H1 (cell line): ENCODE data around the gene PDXDC1. TPM values are rescaled to one million over a fixed set of nuclear protein-coding genes. Genes with fewer than 3 reads are reported as not detected.
"Not testable (repeated sequence)": the region's sequence is repeated elsewhere in the genome, so short reads cannot be mapped to it uniquely, and the experiment has no call there.

Experiments used
- CTCF ChIA-PET: fragments of 300-600 bp; sonication (Branson Sonifier 250); formaldehyde crosslinking; loops from one replicate; lab custom pipeline; 2021; ENCODE audit not compliant: partially characterized antibody; lab: Charles Lee
- POLR2A ChIA-PET: fragments of 300-600 bp; sonication (Branson Sonifier 250); formaldehyde crosslinking; loops from one replicate; lab custom pipeline; 2021; ENCODE audit warnings: inconsistent platforms; ENCODE audit not compliant: partially characterized antibody; lab: Charles Lee
- DNase-seq, 2 experiments: peaks; one replicate each; pipeline versions ENCODE4 v3.0.0 to v3.0.0-alpha.2; 2010 to 2022; ENCODE audit warnings: low spot score in 2 of 2, low read depth in 1 of 2, mixed read lengths in 1 of 2
- FAIRE-seq: peaks from 2 replicates; lab custom pipeline; 2011; peaks lifted over from hg19 to GRCh38; lab: Jason Lieb, UNC
- H2AFZ ChIP-seq: 2 replicates; pipeline ENCODE4 v1.8.1; 2012; ENCODE audit warnings: low read length, inconsistent platforms
- H2AK5ac ChIP-seq: 2 replicates; pipeline ENCODE4 v1.6.1; 2013; ENCODE audit warnings: low read depth, low read length
- H2BK120ac ChIP-seq: replicated peaks from 2 replicates; pipeline ENCODE3; 2013; ENCODE audit warnings: low read depth, low read length, inconsistent platforms
- H2BK12ac ChIP-seq: 2 replicates; pipeline ENCODE4 v1.6.1; 2013; ENCODE audit warnings: low read depth, low read length
- H2BK15ac ChIP-seq: 2 replicates; pipeline ENCODE4 v1.6.1; 2013; ENCODE audit warnings: low read length
- H2BK20ac ChIP-seq: 2 replicates; pipeline ENCODE4 v1.6.1; 2013; ENCODE audit warnings: low read length
- H2BK5ac ChIP-seq: 2 replicates; pipeline ENCODE4 v1.6.1; 2013; ENCODE audit warnings: low read depth, low read length
- H3K14ac ChIP-seq: 2 replicates; pipeline ENCODE4 v1.6.1; 2013; ENCODE audit warnings: inconsistent platforms; ENCODE audit not compliant: insufficient read length
- H3K18ac ChIP-seq: 2 replicates; pipeline ENCODE4 v1.6.1; 2013; ENCODE audit warnings: low read length; ENCODE audit errors: extremely low read depth
- H3K23ac ChIP-seq: 2 replicates; pipeline ENCODE4 v1.6.1; 2013; ENCODE audit warnings: inconsistent platforms; ENCODE audit not compliant: insufficient read length
- H3K23me2 ChIP-seq: 2 replicates; pipeline ENCODE4 v1.6.1; 2013; ENCODE audit warnings: low read depth, low read length
- H3K27ac ChIP-seq: 2 replicates; pipeline ENCODE4 v1.6.1; 2011; ENCODE audit warnings: low read depth, low read length, inconsistent platforms
- H3K27me3 ChIP-seq, 4 experiments: replicated peaks in 1 of 4; 1 replicate in 1 of 4; 2 replicates in 3 of 4; pipeline versions ENCODE4 v1.6.1 to v1.8.1; 2011 to 2013; ENCODE audit warnings: low read length in 3 of 4, mild to moderate bottlenecking in 3 of 4, inconsistent platforms in 2 of 4, mixed read lengths in 2 of 4, moderate library complexity in 1 of 4; ENCODE audit not compliant: control insufficient read depth in 3 of 4, insufficient read depth in 3 of 4; ENCODE audit errors: extremely low read depth in 1 of 4
- H3K36me3 ChIP-seq, 4 experiments: 2 replicates each; pipeline versions ENCODE4 v1.6.1 to v1.8.1; 2011 to 2013; ENCODE audit warnings: mild to moderate bottlenecking in 4 of 4, low read length in 3 of 4, moderate library complexity in 2 of 4, control low read depth in 1 of 4, inconsistent platforms in 1 of 4; ENCODE audit not compliant: insufficient read depth in 4 of 4, control insufficient read depth in 2 of 4
- H3K4ac ChIP-seq: replicated peaks from 2 replicates; pipeline ENCODE3; 2013; ENCODE audit warnings: low read length, low read depth, mixed read lengths, inconsistent platforms; ENCODE audit not compliant: insufficient read length
- H3K4me1 ChIP-seq, 4 experiments: replicated peaks in 1 of 4; 1 replicate in 1 of 4; 2 replicates in 3 of 4; pipeline versions ENCODE4 v1.6.1 to v1.8.1; 2011 to 2013; ENCODE audit warnings: low read length in 3 of 4, inconsistent platforms in 2 of 4, mixed read lengths in 1 of 4; ENCODE audit not compliant: insufficient read depth in 4 of 4, control insufficient read depth in 3 of 4
- H3K4me2 ChIP-seq, 2 experiments: 2 replicates each; pipeline versions ENCODE4 v1.6.1 to v1.8.1; 2011 to 2013; ENCODE audit warnings: low read depth in 2 of 2, low read length in 2 of 2, control low read depth in 1 of 2, inconsistent platforms in 1 of 2, mild to moderate bottlenecking in 1 of 2; ENCODE audit not compliant: insufficient read depth in 1 of 2
- H3K4me3 ChIP-seq, 4 experiments: fragments of 200-600, 300-600 bp in 1 of 4; sonication (generic), shearing (Covaris generic), sonication (Bioruptor Twin) in 1 of 4; 2 replicates each; pipeline versions ENCODE4 v1.5.1 to v1.8.1; 2011 to 2016; ENCODE audit warnings: low read length in 4 of 4, low read depth in 3 of 4, control low read depth in 2 of 4, inconsistent platforms in 2 of 4, mild to moderate bottlenecking in 2 of 4, mixed read lengths in 1 of 4, moderate library complexity in 1 of 4; ENCODE audit not compliant: insufficient read depth in 2 of 4; ENCODE audit errors: extremely low read depth in 1 of 4
- H3K56ac ChIP-seq: replicated peaks from 2 replicates; pipeline ENCODE3; 2013; ENCODE audit warnings: low read depth, mild to moderate bottlenecking, mixed read lengths, low read length, inconsistent platforms; ENCODE audit not compliant: insufficient read length
- H3K79me1 ChIP-seq: 2 replicates; pipeline ENCODE4 v1.6.1; 2013; ENCODE audit warnings: low read depth, low read length, control low read depth
- H3K79me2 ChIP-seq, 2 experiments: 2 replicates each; pipeline versions ENCODE4 v1.6.1 to v1.8.1; 2012 to 2013; ENCODE audit warnings: low read length in 2 of 2, mild to moderate bottlenecking in 2 of 2, inconsistent platforms in 1 of 2; ENCODE audit not compliant: insufficient read depth in 2 of 2, control insufficient read depth in 1 of 2
- H3K9ac ChIP-seq, 4 experiments: replicated peaks in 1 of 4; 1 replicate in 1 of 4; 2 replicates in 3 of 4; pipeline versions ENCODE4 v1.6.1 to v1.8.1; 2011 to 2013; ENCODE audit warnings: low read depth in 3 of 4, low read length in 3 of 4, control low read depth in 2 of 4, mild to moderate bottlenecking in 2 of 4, moderate library complexity in 2 of 4, inconsistent platforms in 1 of 4; ENCODE audit errors: extremely low read depth in 1 of 4
- H3K9me3 ChIP-seq, 2 experiments: 2 replicates each; pipeline versions ENCODE4 v1.6.1 to v1.8.1; 2012 to 2013; ENCODE audit warnings: mild to moderate bottlenecking in 2 of 2, moderate library complexity in 2 of 2, control low read depth in 1 of 2, inconsistent platforms in 1 of 2, low read depth in 1 of 2, low read length in 1 of 2, mixed read lengths in 1 of 2; ENCODE audit not compliant: insufficient read depth in 2 of 2
- H4K20me1 ChIP-seq, 2 experiments: replicated peaks in 1 of 2; 2 replicates each; pipeline versions ENCODE3 to v1.8.1; 2011 to 2013; ENCODE audit warnings: inconsistent platforms in 2 of 2, low read length in 2 of 2, mild to moderate bottlenecking in 1 of 2; ENCODE audit not compliant: insufficient read depth in 2 of 2, control insufficient read depth in 1 of 2
- H4K5ac ChIP-seq: 2 replicates; pipeline ENCODE4 v1.6.1; 2013; ENCODE audit warnings: low read length, low read depth, mixed read lengths, inconsistent platforms; ENCODE audit not compliant: insufficient read length
- H4K8ac ChIP-seq: 2 replicates; pipeline ENCODE4 v1.8.0; 2013; ENCODE audit warnings: mild to moderate bottlenecking, moderate library complexity, low read length, inconsistent platforms; ENCODE audit not compliant: insufficient read depth; ENCODE audit errors: extremely low read depth
- H4K91ac ChIP-seq: replicated peaks from 2 replicates; pipeline ENCODE3; 2013; ENCODE audit warnings: low read length, mixed read lengths, inconsistent platforms; ENCODE audit not compliant: insufficient read length
- WGBS, 2 experiments: shearing (Covaris generic) in 1 of 2; methylation state at CpG; one replicate each; pipeline versions ENCODE4 v1.1.6 to v1.1.7; 2013 to 2015; ENCODE audit warnings: low lambda C conversion rate in 2 of 2, mixed read lengths in 2 of 2, inconsistent platforms in 1 of 2, low coverage in 1 of 2, missing lambda C conversion rate in 1 of 2; ENCODE audit not compliant: insufficient replicate concordance in 2 of 2, insufficient coverage in 1 of 2, insufficient read length in 1 of 2; ENCODE audit errors: extremely low coverage in 1 of 2, missing lambda C conversion rate in 1 of 2; 5-methylcytosine and 5-hydroxymethylcytosine counted together
- polyA plus RNA-seq, 7 experiments: library from polyadenylated mRNA; depleted of rRNA in 3 of 7; stranded (reverse) in 5 of 7; unstranded in 2 of 7; fragments of >200 nt in 5 of 7; fragments of 200-250 nt in 2 of 7; gene quantifications; 1 replicate in 5 of 7; 2 replicates in 1 of 7; 4 replicates in 1 of 7; pipeline versions ENCODE4 v1.2.1 to v1.2.3, GENCODE V29; 2011 to 2013; ENCODE audit warnings: missing spikeins in 2 of 7, mixed read lengths in 2 of 7
- total RNA-seq: library from RNA; stranded (reverse); fragmentation: NEBNext Ultra II Directional; extraction: Animal tissue kit (Norgen Biotek cat#: 25700); gene quantifications from 2 replicates; pipeline ENCODE4 v1.2.1, GENCODE V29; 2021

Gene PDXDC1
- total and polyA plus RNA-seq, 2 of the 8 experiments (the other 6 are each of a cell fraction or from before 2014, with no cell fraction given), result 56.6 to 118 TPM

DNA sequence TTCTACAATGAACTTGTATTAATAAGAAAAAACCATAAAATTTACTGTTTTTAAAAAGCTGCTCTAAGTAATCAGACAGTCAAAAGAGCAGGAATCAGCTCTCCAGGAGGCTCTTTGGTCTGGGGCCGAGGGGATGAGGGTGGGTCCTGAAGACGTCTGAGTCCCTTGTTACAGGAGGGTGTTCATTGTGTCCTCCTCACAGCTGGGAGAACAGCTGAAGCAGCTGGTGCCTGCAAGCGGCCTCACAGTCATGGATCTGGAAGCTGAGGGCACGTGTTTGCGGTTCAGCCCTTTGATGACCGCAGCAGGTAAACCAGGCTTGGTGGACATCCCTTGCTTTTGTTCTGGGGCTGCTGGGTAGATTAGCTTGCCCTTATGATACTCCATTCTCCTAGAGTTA is 54.9 kb downstream of the PDXDC1 start:
- H4K8ac ChIP-seq, H2BK12ac ChIP-seq, H3K4me3 ChIP-seq, H3K23ac ChIP-seq, CTCF ChIA-PET, H3K27me3 ChIP-seq, H3K79me2 ChIP-seq, H2BK5ac ChIP-seq, H3K18ac ChIP-seq, H3K14ac ChIP-seq, H3K4me1 ChIP-seq, H3K4me2 ChIP-seq, H3K27ac ChIP-seq, H2BK15ac ChIP-seq, POLR2A ChIA-PET, H2AFZ ChIP-seq, H4K5ac ChIP-seq, H4K20me1 ChIP-seq, H2AK5ac ChIP-seq, H3K23me2 ChIP-seq, H3K9ac ChIP-seq, H2BK120ac ChIP-seq, H3K56ac ChIP-seq, H3K9me3 ChIP-seq, H3K79me1 ChIP-seq, H4K91ac ChIP-seq, H3K4ac ChIP-seq, H2BK20ac ChIP-seq, DNase-seq: not testable (repeated sequence)
- WGBS, 2 experiments, result 94% methylated on average over 6 of the region's 6 CpGs; no CpG with 5 or more reads in 1 of the 2 experiments
- peaks cover 10 to 36% (median 30%) of the 10 kb centered on the region in 4 experiments; a peak in 7 of 8 replicates for H3K36me3 ChIP-seq
- peak; percentile 42 for FAIRE-seq
